NCI-H748 (cell line): Measurements from ENCODE around the gene HINT1.
A peak's percentile ranks its signal among the peaks of the same experiment; 100 is the strongest.
"Not testable (repeated sequence)": the region's sequence is repeated elsewhere in the genome, so short reads cannot be mapped to it uniquely, and the experiment has no call there.

Experiments used
- DNase-seq: peaks from one replicate; lab custom pipeline; 2025; ENCODE audit not compliant: unreplicated experiment; lab: John Stamatoyannopoulos, UW

The HINT1 gene

DNA sequence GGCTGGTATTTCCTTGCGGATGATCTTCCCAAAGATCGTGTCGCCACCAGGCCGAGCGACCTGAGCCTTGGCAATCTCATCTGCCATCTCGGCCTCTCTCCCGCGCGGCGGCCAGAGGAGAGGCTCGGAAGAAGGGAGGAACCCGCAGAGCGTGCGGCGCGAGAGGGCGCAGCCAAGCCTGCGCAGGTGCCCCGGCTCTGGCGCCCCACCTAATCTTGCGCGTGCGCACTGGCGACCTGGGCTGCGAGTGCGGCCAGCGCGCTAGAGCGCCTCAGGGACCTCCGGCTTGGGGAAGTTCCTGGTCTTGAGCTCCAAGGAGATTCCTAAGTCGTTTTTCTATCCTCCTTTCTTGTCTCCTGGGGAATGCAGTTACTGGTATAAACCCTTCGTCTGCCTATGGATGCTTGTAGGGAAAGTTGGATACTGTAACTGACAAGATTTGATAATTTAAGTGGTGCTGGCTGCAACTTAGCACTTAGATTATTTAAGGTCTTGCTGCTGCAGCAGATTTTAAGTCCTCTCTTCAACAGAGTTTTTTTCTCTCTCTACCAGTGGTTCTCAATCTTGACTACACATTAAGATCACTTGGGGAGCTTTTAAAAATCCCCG, at the start of gene HINT1:
Gene HINT1, minus strand, starts transcription at position 138 of the 609 bp plus-strand sequence. Its CDS starts 51 bp downstream, at position 87.
- DNase-seq: peak; percentile 95

GRCh38 chr5:131214609-131215227, 49.7 kb upstream of the HINT1 start:
- DNase-seq: no peak

DNA sequence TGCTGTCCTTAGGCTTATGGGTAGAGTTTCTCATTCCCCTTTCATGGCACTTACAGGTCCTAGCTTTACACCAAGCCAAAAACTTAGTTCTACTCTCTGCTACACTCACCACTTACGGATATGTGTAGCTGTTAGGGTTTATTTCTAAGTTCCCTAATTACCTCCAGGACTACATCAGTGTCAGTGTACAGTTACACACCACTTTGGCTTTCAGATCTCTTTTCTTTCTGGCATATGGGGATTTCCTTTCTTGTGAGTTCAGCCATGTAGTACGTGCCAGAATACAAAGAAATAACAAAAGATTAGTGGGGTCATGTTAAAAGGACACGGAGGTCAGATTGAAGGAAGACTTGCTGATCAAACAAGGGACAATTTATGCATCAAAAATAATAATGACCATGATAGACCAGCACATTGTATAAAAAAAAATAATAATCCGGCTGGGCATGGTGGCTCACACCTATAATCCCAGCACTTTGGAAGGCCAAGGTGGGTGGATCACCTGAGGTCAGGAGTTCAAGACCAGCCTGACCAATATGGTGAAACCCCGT, 47.5 kb upstream of the HINT1 start:
- DNase-seq: no peak

GRCh38 chr5:131211669-131212068, 46.6 kb upstream of the HINT1 start:
- DNase-seq: no peak

- no peak for DNase-seq
Measured at GRCh38 chr5:131210151-131210510, 45.1 kb upstream of the HINT1 start.

GRCh38 chr5:131209506-131210150, 44.6 kb upstream of the HINT1 start:
- DNase-seq: peak; percentile 36

DNA sequence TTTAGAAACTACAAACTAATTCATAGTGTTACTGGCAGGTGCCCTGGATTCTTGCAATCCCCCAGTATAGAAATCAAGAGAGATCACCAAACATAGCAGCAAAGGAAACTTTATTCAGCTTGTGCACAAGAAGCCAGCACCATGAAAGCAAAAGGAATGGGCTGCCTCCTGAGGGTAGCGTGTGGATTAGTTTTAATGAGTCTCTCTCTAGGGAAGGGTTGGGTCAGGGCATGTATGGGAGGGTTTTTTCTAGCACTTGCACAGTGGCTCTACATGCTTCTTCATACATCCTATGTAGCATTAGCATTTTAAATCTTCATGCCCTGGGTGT, 44.1 kb upstream of the HINT1 start:
- DNase-seq: no peak

DNA sequence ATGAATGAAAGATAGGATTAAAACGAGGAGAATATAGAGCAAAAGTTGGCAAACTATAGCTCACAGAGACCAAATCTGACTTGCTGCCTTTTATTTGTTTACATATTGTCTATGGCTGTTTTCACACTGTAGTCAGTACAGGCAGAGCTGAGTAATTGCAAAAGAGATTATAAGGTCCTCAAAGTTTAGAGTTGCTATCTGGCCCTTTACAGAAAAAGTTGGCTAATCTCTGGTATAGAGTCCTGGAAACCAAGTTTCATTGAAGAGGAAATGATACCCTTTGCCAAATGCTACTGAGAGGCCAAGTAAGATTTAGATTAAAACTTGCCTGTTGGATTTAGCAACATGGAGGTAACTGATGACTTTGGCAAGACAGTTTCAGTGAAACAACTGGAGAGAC, 41.7 kb upstream of the HINT1 start:
- no peak for DNase-seq

GRCh38 chr5:131206061-131206460, 41.0 kb upstream of the HINT1 start:
- no peak for DNase-seq

DNA sequence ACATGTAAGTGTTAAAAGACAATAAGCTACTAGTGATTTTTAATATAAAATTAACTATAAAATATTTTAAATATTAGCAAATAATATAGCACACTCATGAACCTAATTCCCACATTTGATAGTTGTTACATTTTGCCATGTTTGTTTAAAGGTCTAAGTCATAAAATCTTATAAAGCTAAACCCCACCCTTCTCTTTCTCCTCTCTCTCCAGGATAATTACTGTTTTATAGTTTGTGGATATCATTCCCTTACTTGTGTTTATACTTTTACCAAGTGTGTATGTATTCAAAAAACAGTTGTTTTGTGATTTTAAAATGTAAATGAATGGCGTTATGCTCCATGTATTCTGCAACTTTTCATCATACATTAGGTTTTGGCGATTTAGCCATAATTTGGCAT, 39.9 kb upstream of the HINT1 start:
- DNase-seq: no peak

GRCh38 chr5:131200560-131200959, 35.5 kb upstream of the HINT1 start:
- no peak for DNase-seq

DNA sequence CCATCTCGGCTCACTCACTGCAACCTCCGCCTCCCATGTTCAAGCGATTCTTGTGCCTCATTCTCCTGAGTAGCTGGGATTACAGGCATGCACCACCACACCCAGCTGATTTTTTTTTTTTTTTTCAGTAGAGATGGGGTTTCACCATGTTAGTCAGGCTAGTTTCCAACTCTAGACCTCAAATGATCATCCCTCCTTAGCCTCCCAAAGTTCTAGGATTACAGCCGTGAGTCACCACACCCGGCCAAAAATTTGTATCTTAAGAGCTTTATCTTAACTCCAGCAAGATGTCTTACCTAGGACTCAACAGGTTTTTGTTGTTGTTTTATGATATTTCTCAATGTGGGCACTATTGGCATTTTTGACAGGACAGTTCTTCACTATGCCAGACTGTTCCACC, 33.6 kb upstream of the HINT1 start:
- DNase-seq: no peak

GRCh38 chr5:131196331-131196730, 31.3 kb upstream of the HINT1 start:
- no peak for DNase-seq

- no peak for DNase-seq
Measured at GRCh38 chr5:131195696-131196095, 30.6 kb upstream of the HINT1 start.

DNA sequence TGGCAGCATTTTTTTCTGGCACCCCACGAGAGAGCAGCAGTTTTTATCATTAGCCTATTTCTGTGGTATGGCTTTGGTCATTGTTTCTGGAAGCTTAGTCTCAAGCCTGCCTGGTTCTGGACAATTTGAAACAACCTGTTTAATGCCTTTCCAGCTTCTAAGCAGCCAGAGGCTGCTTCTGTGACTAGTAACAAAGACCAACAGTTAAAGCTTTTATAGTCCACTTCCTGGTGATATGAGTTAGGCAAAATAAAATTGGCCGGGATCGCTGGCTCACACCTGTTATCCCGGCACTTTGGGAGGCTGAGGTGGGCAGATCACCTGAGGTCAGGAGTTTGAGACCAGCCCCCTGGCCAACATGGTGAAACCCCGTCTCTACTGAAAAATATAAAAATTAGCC, 29.7 kb upstream of the HINT1 start:
- DNase-seq: no peak

- DNase-seq: not testable (repeated sequence)
Measured at GRCh38 chr5:131193897-131194296, 28.8 kb upstream of the HINT1 start.

DNA sequence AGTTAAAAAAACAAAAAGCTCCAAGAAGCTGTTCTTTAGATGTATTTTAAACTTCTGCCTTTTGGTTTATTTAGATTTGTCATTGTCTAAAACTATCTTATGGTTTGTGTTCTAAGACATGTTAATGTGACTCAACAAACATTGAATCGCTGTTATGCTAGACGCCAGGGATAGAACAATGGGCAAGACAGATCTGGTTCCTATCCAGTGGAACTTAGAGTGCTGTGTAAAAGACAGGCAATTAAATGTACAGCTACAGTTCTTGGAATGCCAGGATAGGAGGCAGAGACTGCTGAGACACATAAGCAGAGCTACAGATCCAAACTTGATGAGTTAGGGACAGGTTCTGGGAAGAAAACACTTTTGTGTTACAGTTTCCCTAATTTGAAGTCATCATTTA, 28.1 kb upstream of the HINT1 start:
- no peak for DNase-seq

GRCh38 chr5:131186561-131187256, 21.7 kb upstream of the HINT1 start:
- DNase-seq: peak; percentile 7

GRCh38 chr5:131185523-131186104, 20.6 kb upstream of the HINT1 start:
- DNase-seq: no peak

DNA sequence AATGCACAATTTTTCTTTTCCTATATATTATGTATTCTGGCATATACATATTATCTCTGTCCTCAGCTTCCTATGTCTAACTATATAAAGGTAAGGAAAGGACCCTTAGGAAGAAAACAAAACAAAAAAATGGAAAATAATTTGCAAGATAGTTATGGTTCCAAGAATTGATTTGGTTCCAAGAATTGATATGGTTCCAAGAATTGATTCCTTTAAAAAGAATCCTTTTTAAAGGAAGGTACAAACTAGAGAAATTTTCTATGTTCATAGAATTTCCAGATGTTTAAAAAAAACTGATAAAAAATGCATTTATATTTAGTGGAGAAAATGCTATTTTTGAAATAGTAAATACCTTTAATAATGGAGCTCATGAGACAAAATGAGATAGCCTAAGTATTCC, 17.8 kb upstream of the HINT1 start:
- DNase-seq: no peak

DNA sequence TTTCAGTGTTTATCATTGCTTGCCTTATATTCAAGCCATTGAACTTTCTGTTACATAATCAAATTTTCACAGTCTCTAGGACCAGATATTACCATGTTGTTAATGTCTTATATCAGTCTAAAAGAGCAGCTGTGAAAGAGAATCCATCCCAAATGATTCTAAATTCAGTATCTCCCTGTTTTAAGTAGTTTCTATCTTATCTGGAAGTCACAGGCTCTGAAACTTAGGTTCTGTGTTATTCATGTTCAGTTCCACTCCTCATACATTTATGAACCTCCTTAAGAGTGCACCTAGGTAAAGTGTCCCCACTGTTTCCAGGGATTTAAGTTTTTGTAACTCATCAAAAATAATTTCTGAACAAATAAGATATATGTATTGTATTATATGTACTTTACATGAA, 15.4 kb upstream of the HINT1 start:
- no peak for DNase-seq
